H9 (cell line): ENCODE measurements around the gene ZNRF2. TPM values are rescaled to one million over a fixed set of nuclear protein-coding genes. Genes with fewer than 3 reads are reported as not detected.

Source experiments
- DNase-seq: peaks from one replicate; pipeline ENCODE4 v3.0.0-alpha.2; 2017
- H2AFZ ChIP-seq: one replicate; pipeline ENCODE4 v1.6.1; 2013; ENCODE audit warnings: mild to moderate bottlenecking, low read length, control low read depth, moderate library complexity
- H2AK5ac ChIP-seq: 2 replicates; pipeline ENCODE4 v1.6.1; 2013; ENCODE audit warnings: low read length, control low read depth, mixed read lengths; ENCODE audit not compliant: insufficient read length
- H2BK120ac ChIP-seq: one replicate; pipeline ENCODE4 v1.6.1; 2013; ENCODE audit warnings: low read depth, mild to moderate bottlenecking, low read length, control low read depth, inconsistent platforms; ENCODE audit not compliant: poor library complexity, severe bottlenecking
- H2BK12ac ChIP-seq: 2 replicates; pipeline ENCODE4 v1.6.1; 2013; ENCODE audit warnings: low read length, control low read depth, mixed read lengths, low read depth; ENCODE audit not compliant: insufficient read length
- H2BK15ac ChIP-seq: 2 replicates; pipeline ENCODE4 v1.6.1; 2013; ENCODE audit warnings: low read depth, low read length, control low read depth
- H2BK20ac ChIP-seq: one replicate; pipeline ENCODE4 v1.6.1; 2013; ENCODE audit warnings: low read depth, mild to moderate bottlenecking, low read length, control low read depth, inconsistent platforms; ENCODE audit not compliant: poor library complexity, severe bottlenecking
- H2BK5ac ChIP-seq: 2 replicates; pipeline ENCODE4 v1.6.1; 2013; ENCODE audit warnings: low read length, control low read depth, mixed read lengths; ENCODE audit not compliant: insufficient read length
- H3K14ac ChIP-seq: 2 replicates; pipeline ENCODE4 v1.6.1; 2013; ENCODE audit warnings: low read length, control low read depth; ENCODE audit not compliant: insufficient read depth
- H3K18ac ChIP-seq: 2 replicates; pipeline ENCODE4 v1.6.1; 2013; ENCODE audit warnings: low read depth, mild to moderate bottlenecking, mixed read lengths, low read length, control low read depth; ENCODE audit not compliant: insufficient read length
- H3K23ac ChIP-seq: 2 replicates; pipeline ENCODE4 v1.6.1; 2013; ENCODE audit warnings: low read length, control low read depth, mixed read lengths, low read depth; ENCODE audit not compliant: insufficient read length
- H3K23me2 ChIP-seq: 2 replicates; pipeline ENCODE4 v1.6.1; 2013; ENCODE audit warnings: low read depth, mild to moderate bottlenecking, mixed read lengths, low read length, control low read depth; ENCODE audit not compliant: insufficient read length, poor library complexity, severe bottlenecking
- H3K27ac ChIP-seq: 2 replicates; pipeline ENCODE4 v1.5.1; 2013; ENCODE audit warnings: low read length, control low read depth, mixed read lengths, low read depth; ENCODE audit not compliant: insufficient read length
- H3K27me3 ChIP-seq: 2 replicates; pipeline ENCODE4 v1.6.1; 2013; ENCODE audit warnings: low read length, control low read depth, inconsistent platforms; ENCODE audit not compliant: insufficient read depth
- H3K4ac ChIP-seq: 2 replicates; pipeline ENCODE4 v1.6.1; 2013; ENCODE audit warnings: low read depth, mild to moderate bottlenecking, control low read depth, inconsistent platforms, low read length, moderate library complexity
- H3K4me1 ChIP-seq: 2 replicates; pipeline ENCODE4 v1.6.1; 2013; ENCODE audit warnings: low read length, control low read depth, inconsistent platforms; ENCODE audit not compliant: insufficient read depth
- H3K4me2 ChIP-seq: 2 replicates; pipeline ENCODE4 v1.6.1; 2013; ENCODE audit warnings: low read length, control low read depth, mixed read lengths; ENCODE audit not compliant: insufficient read length, insufficient read depth
- H3K56ac ChIP-seq: 2 replicates; pipeline ENCODE4 v1.6.1; 2013; ENCODE audit warnings: low read depth, mild to moderate bottlenecking, mixed read lengths, low read length, control low read depth; ENCODE audit not compliant: insufficient read length
- H3K79me1 ChIP-seq: 2 replicates; pipeline ENCODE4 v1.6.1; 2013; ENCODE audit warnings: low read depth, mild to moderate bottlenecking, moderate library complexity, low read length, control low read depth, inconsistent platforms; ENCODE audit not compliant: insufficient read depth, poor library complexity, severe bottlenecking
- H3K79me2 ChIP-seq: 2 replicates; pipeline ENCODE4 v1.6.1; 2013; ENCODE audit warnings: low read length, control low read depth, inconsistent platforms; ENCODE audit not compliant: insufficient read depth
- H3K9ac ChIP-seq: 2 replicates; pipeline ENCODE4 v1.6.1; 2013; ENCODE audit warnings: low read length, control low read depth, mixed read lengths; ENCODE audit not compliant: insufficient read length; ENCODE audit errors: extremely low read depth
- H3K9me3 ChIP-seq: one replicate; pipeline ENCODE4 v1.6.1; 2013; ENCODE audit warnings: low read depth, low read length, inconsistent platforms; ENCODE audit not compliant: control insufficient read depth
- H3T11ph ChIP-seq: one replicate; pipeline ENCODE4 v1.6.1; 2013; ENCODE audit warnings: mild to moderate bottlenecking, low read length, control low read depth, inconsistent platforms
- H4K20me1 ChIP-seq: one replicate; pipeline ENCODE4 v1.6.1; 2013; ENCODE audit not compliant: control insufficient read depth, insufficient read length, insufficient read depth
- H4K5ac ChIP-seq: 2 replicates; pipeline ENCODE4 v1.6.1; 2013; ENCODE audit warnings: low read depth, mild to moderate bottlenecking, mixed read lengths, low read length, control low read depth; ENCODE audit not compliant: insufficient read length
- H4K8ac ChIP-seq: replicated peaks from 2 replicates; pipeline ENCODE4 v1.6.1; 2013; ENCODE audit warnings: low read length, control low read depth, mixed read lengths, low read depth; ENCODE audit not compliant: insufficient read length
- H4K91ac ChIP-seq: 2 replicates; pipeline ENCODE4 v1.6.1; 2013; ENCODE audit warnings: low read depth, mild to moderate bottlenecking, moderate library complexity, mixed read lengths, low read length, control low read depth; ENCODE audit not compliant: insufficient read length
- H3K27ac Mint-ChIP-seq, 3 experiments: 2 replicates in 2 of 3; 3 replicates in 1 of 3; pipeline ENCODE4 v1.8.0; 2020 to 2021; ENCODE audit warnings: mixed read lengths in 3 of 3, mild to moderate bottlenecking in 1 of 3, moderate library complexity in 1 of 3
- H3K27me3 Mint-ChIP-seq: 2 replicates; pipeline ENCODE4 v1.8.0; 2021; ENCODE audit warnings: low read depth, mild to moderate bottlenecking, moderate library complexity, mixed read lengths
- H3K36me3 Mint-ChIP-seq, 3 experiments: 2 replicates in 2 of 3; 3 replicates in 1 of 3; pipeline ENCODE4 v1.8.0; 2020 to 2021; ENCODE audit warnings: low read depth in 3 of 3, mixed read lengths in 3 of 3; ENCODE audit not compliant: insufficient read depth in 1 of 3
- H3K4me1 Mint-ChIP-seq, 2 experiments: 2 replicates each; pipeline ENCODE4 v1.8.0; 2020; ENCODE audit warnings: mixed read lengths in 2 of 2
- H3K4me3 Mint-ChIP-seq, 2 experiments: 2 replicates in 1 of 2; 3 replicates in 1 of 2; pipeline ENCODE4 v1.8.0; 2020 to 2021; ENCODE audit warnings: mild to moderate bottlenecking in 2 of 2, mixed read lengths in 2 of 2, moderate library complexity in 1 of 2
- H3K9me3 Mint-ChIP-seq, 2 experiments: 2 replicates in 1 of 2; 3 replicates in 1 of 2; pipeline ENCODE4 v1.8.0; 2020; ENCODE audit warnings: mild to moderate bottlenecking in 2 of 2, mixed read lengths in 2 of 2, moderate library complexity in 1 of 2
- CTCF ChIP-seq: fragments of 200-600 bp; sonication (generic); conservative IDR thresholded peaks from 3 replicates; pipeline ENCODE4 v1.8.0; 2021; ENCODE audit warnings: antibody characterized with exemption, mild to moderate bottlenecking
- WGBS: extraction: QIAGEN DNeasy Blood & Tissue Kit; methylation state at CpG from one replicate; pipeline ENCODE4 v1.1.7; 2013; ENCODE audit warnings: missing lambda C conversion rate, low lambda C conversion rate, mixed read lengths; ENCODE audit not compliant: insufficient read length; ENCODE audit errors: extremely low coverage; 5-methylcytosine and 5-hydroxymethylcytosine counted together
- total RNA-seq: library from RNA; stranded (reverse); gene quantifications from 2 replicates; pipeline ENCODE4 v1.2.1, GENCODE V29; 2021

The ZNRF2 gene
- total RNA-seq, 1 experiment from 2014 or later, result 16.5 TPM

- WGBS, result no CpG with 5 or more reads among the region's 2 CpGs
- no peak for DNase-seq
Observed at GRCh38 chr7:30273552-30273951, 10.8 kb upstream of the ZNRF2 start.

More at GRCh38 chr7:30273552-30273951, 10.8 kb upstream of the ZNRF2 start:
- Histone ChIP-seq H4K8ac (no peak overlapping the region), H2BK15ac (no peak overlapping the region), H3K4ac (no peak overlapping the region), H3K9ac (no peak overlapping the region), H4K5ac (no peak overlapping the region), H3K27ac (no peak overlapping the region), H3K79me1 (no peaks in the 10 kb centered on the region), H3T11ph (no peak overlapping the region), H3K27me3 (no peaks in the 10 kb centered on the region), H3K14ac (no peak overlapping the region), H4K20me1 (no peaks in the 10 kb centered on the region), H2BK120ac (no peak overlapping the region), H2AFZ (no peak overlapping the region), H3K23me2 (no peaks in the 10 kb centered on the region), H2BK20ac (no peak overlapping the region), H4K91ac (no peak overlapping the region), H3K9me3 (no peaks in the 10 kb centered on the region), H2BK12ac (no peak overlapping the region), H3K4me2 (no peak overlapping the region), H3K56ac (no peak overlapping the region), H3K79me2 (no peaks in the 10 kb centered on the region), H2BK5ac (no peak overlapping the region), H3K4me1 (peaks cover 5% of the 10 kb centered on the region; the same call in 1 of the 2 replicates), H3K23ac (no peak overlapping the region), H2AK5ac (no peak overlapping the region), H3K18ac (no peak overlapping the region)
- Mint-ChIP-seq H3K4me1 (0 out of 4 replicates have a peak, but pooled peaks cover 0 to 2% of the 10 kb centered on the region in 2 experiments), H3K27ac (no peak overlapping the region), H3K27me3 (no peaks in the 10 kb centered on the region), H3K36me3 (no peaks in the 10 kb centered on the region), H3K4me3 (no peak overlapping the region), H3K9me3 (no peaks in the 10 kb centered on the region)
- TF ChIP-seq CTCF, result no peak
